CD4-positive, CD25-positive, alpha-beta regulatory T cell (primary cell): ENCODE results near the gene JPT2. TPM values are rescaled to one million over a fixed set of nuclear protein-coding genes. Genes with fewer than 3 reads are reported as not detected.
"Not testable (repeated sequence)": the region's sequence is repeated elsewhere in the genome, so short reads cannot be mapped to it uniquely, and the experiment has no call there.

ENCODE experiments used
- ATAC-seq, 2 donors: fragments of 150-1000 bp; cut with Tn5 transposase; one replicate each; pipeline ENCODE4 v1.10.0; 2021; ENCODE audit warnings: low read depth in 2 of 2, moderate number of reproducible peaks in 2 of 2, moderate library complexity in 1 of 2
- DNase-seq, 3 donors: peaks; one replicate each; pipeline versions ENCODE4 v3.0.0 to v3.0.0-alpha.2; 2012 to 2022; ENCODE audit warnings: mixed read lengths in 1 of 3
- H3K27ac ChIP-seq: one replicate; pipeline ENCODE4 v1.7.0; 2013; ENCODE audit warnings: mild to moderate bottlenecking, low read length; ENCODE audit not compliant: insufficient read depth, poor library complexity, severe bottlenecking
- H3K27me3 ChIP-seq: one replicate; pipeline ENCODE4 v1.7.0; 2013; ENCODE audit warnings: low read length; ENCODE audit not compliant: control insufficient read depth, insufficient read depth
- H3K36me3 ChIP-seq: one replicate; pipeline ENCODE4 v1.7.0; 2013; ENCODE audit warnings: mild to moderate bottlenecking, low read length, moderate library complexity; ENCODE audit not compliant: control insufficient read depth, insufficient read depth
- H3K4me1 ChIP-seq: 2 replicates; pipeline ENCODE4 v1.7.0; 2013; ENCODE audit warnings: mild to moderate bottlenecking, low read length; ENCODE audit not compliant: insufficient read depth, control insufficient read depth, poor library complexity, severe bottlenecking
- H3K4me3 ChIP-seq: one replicate; pipeline ENCODE4 v1.7.0; 2013; ENCODE audit warnings: low read depth, mild to moderate bottlenecking, low read length, moderate library complexity
- H3K9me3 ChIP-seq, 2 experiments: 1 replicate in 1 of 2; 2 replicates in 1 of 2; pipeline ENCODE4 v1.7.0; 2013; ENCODE audit warnings: low read length in 2 of 2, mild to moderate bottlenecking in 1 of 2, moderate library complexity in 1 of 2; ENCODE audit not compliant: control insufficient read depth in 2 of 2
- H3K27ac Mint-ChIP-seq, 3 donors: one replicate each; pipeline ENCODE4 v1.8.0; 2020 to 2022; ENCODE audit warnings: mild to moderate bottlenecking in 3 of 3, mixed read lengths in 3 of 3, moderate library complexity in 2 of 3
- H3K27me3 Mint-ChIP-seq: one replicate; pipeline ENCODE4 v1.8.0; 2022; ENCODE audit warnings: mild to moderate bottlenecking, mixed read lengths
- H3K36me3 Mint-ChIP-seq: one replicate; pipeline ENCODE4 v1.8.0; 2020; ENCODE audit warnings: mixed read lengths
- H3K4me1 Mint-ChIP-seq, 4 donors: one replicate each; pipeline ENCODE4 v1.8.0; 2020 to 2022; ENCODE audit warnings: mixed read lengths in 4 of 4, mild to moderate bottlenecking in 1 of 4
- H3K4me3 Mint-ChIP-seq, 4 donors: one replicate each; pipeline ENCODE4 v1.8.0; 2020 to 2022; ENCODE audit warnings: mild to moderate bottlenecking in 4 of 4, mixed read lengths in 4 of 4, moderate library complexity in 3 of 4
- H3K9me3 Mint-ChIP-seq, 7 donors: one replicate each; pipeline ENCODE4 v1.8.0; 2020 to 2022; ENCODE audit warnings: mixed read lengths in 7 of 7, mild to moderate bottlenecking in 3 of 7, moderate library complexity in 2 of 7
- polyA plus RNA-seq, 4 donors: library from polyadenylated mRNA; unstranded; fragments of 300-500 nt; fragmentation: Illumina TruSeq; gene quantifications; one replicate each; pipeline ENCODE4 v1.2.3, GENCODE V29; 2021
- total RNA-seq: library from RNA; stranded (reverse); gene quantifications from one replicate; pipeline ENCODE4 v1.2.3, GENCODE V29; 2022

JPT2 gene
- total and polyA plus RNA-seq, 5 donors from 2014 or later, result 9.7 to 13.9 (median 10.5) TPM

GRCh38 chr16:1710811-1711507, 32.9 kb downstream of the JPT2 start:
- Mint-ChIP-seq H3K9me3 (no peaks in the 10 kb centered on the region), H3K27ac (no peak overlapping the region), H3K4me1 (peaks cover 9 to 59% (median 22%) of the 10 kb centered on the region in 4 donors), H3K36me3 (no peaks in the 10 kb centered on the region), H3K27me3 (no peaks in the 10 kb centered on the region), H3K4me3 (peak overlapping the region in 2 of 4 donors; percentile 27 to 68)
- H3K27me3 ChIP-seq, result no peaks in the 10 kb centered on the region
- peaks cover 27% of the 10 kb centered on the region for H3K4me1 ChIP-seq
- DNase-seq (no peak), ATAC-seq (no peak)
- H3K27ac ChIP-seq, result no peak overlapping the region
- H3K36me3 ChIP-seq, result no peaks in the 10 kb centered on the region
- no peaks in the 10 kb centered on the region for H3K9me3 ChIP-seq
- no peak overlapping the region for H3K4me3 ChIP-seq

- Mint-ChIP-seq H3K9me3 (no peaks in the 10 kb centered on the region), H3K36me3 (no peaks in the 10 kb centered on the region), H3K4me1 (peaks cover 3 to 52% (median 14%) of the 10 kb centered on the region in 4 donors), H3K27me3 (no peaks in the 10 kb centered on the region), H3K27ac (peak overlapping the region in 1 of 3 donors; percentile 5), H3K4me3 (peak overlapping the region in 1 of 4 donors; percentile 22)
- Histone ChIP-seq H3K27me3 (no peaks in the 10 kb centered on the region), H3K27ac (no peak overlapping the region), H3K36me3 (no peaks in the 10 kb centered on the region), H3K4me3 (no peak overlapping the region), H3K9me3 (no peaks in the 10 kb centered on the region), H3K4me1 (peaks cover 10% of the 10 kb centered on the region)
- DNase-seq (no peak), ATAC-seq (no peak)
Observed at GRCh38 chr16:1712791-1713261, 34.7 kb downstream of the JPT2 start.

GRCh38 chr16:1713331-1713730, 35.3 kb downstream of the JPT2 start:
- ATAC-seq, result no peak
- Histone ChIP-seq H3K36me3 (no peaks in the 10 kb centered on the region), H3K27ac (no peak overlapping the region), H3K4me1 (peaks cover 5% of the 10 kb centered on the region), H3K4me3 (no peak overlapping the region), H3K9me3 (no peaks in the 10 kb centered on the region), H3K27me3 (no peaks in the 10 kb centered on the region)
- Mint-ChIP-seq H3K27ac (no peak overlapping the region), H3K9me3 (no peaks in the 10 kb centered on the region), H3K27me3 (no peaks in the 10 kb centered on the region), H3K4me1 (peaks cover 0 to 48% (median 11%) of the 10 kb centered on the region in 4 donors), H3K4me3 (peak overlapping the region in 1 of 4 donors; percentile 22), H3K36me3 (no peaks in the 10 kb centered on the region)
- DNase-seq, result no peak

- peaks cover 4% of the 10 kb centered on the region for H3K4me1 ChIP-seq
- H3K27ac Mint-ChIP-seq, result no peak overlapping the region
- no peak overlapping the region for H3K4me3 ChIP-seq
- peaks cover 0 to 45% (median 10%) of the 10 kb centered on the region in 4 donors for H3K4me1 Mint-ChIP-seq
- ATAC-seq, result peak in 1 of 2 donors; percentile 24
- no peak overlapping the region for H3K27ac ChIP-seq
- no peak overlapping the region for H3K4me3 Mint-ChIP-seq
- H3K9me3 Mint-ChIP-seq, result no peaks in the 10 kb centered on the region
- no peaks in the 10 kb centered on the region for H3K27me3 Mint-ChIP-seq
- no peaks in the 10 kb centered on the region for H3K9me3 ChIP-seq
- H3K27me3 ChIP-seq, result no peaks in the 10 kb centered on the region
- DNase-seq, result no peak
- no peaks in the 10 kb centered on the region for H3K36me3 ChIP-seq
- no peaks in the 10 kb centered on the region for H3K36me3 Mint-ChIP-seq
Observed at GRCh38 chr16:1713933-1714332, 35.9 kb downstream of the JPT2 start.

- H3K9me3 Mint-ChIP-seq, result no peaks in the 10 kb centered on the region
- no peak overlapping the region for H3K4me3 ChIP-seq
- H3K4me1 Mint-ChIP-seq, result peaks cover 0 to 39% (median 12%) of the 10 kb centered on the region in 4 donors
- H3K36me3 ChIP-seq, result no peaks in the 10 kb centered on the region
- H3K27ac ChIP-seq, result no peak overlapping the region
- no peaks in the 10 kb centered on the region for H3K27me3 Mint-ChIP-seq
- no peaks in the 10 kb centered on the region for H3K9me3 ChIP-seq
- no peak for DNase-seq
- H3K4me3 Mint-ChIP-seq, result peak overlapping the region in 1 of 4 donors; percentile 32
- peaks cover 4% of the 10 kb centered on the region for H3K4me1 ChIP-seq
- no peak overlapping the region for H3K27ac Mint-ChIP-seq
- no peaks in the 10 kb centered on the region for H3K36me3 Mint-ChIP-seq
- no peaks in the 10 kb centered on the region for H3K27me3 ChIP-seq
- no peak for ATAC-seq
Observed at GRCh38 chr16:1715220-1715619, 37.1 kb downstream of the JPT2 start.

- not testable (repeated sequence) for H3K9me3 ChIP-seq, H3K27me3 ChIP-seq, H3K36me3 ChIP-seq, H3K36me3 Mint-ChIP-seq, H3K27ac Mint-ChIP-seq, H3K4me3 ChIP-seq, H3K9me3 Mint-ChIP-seq, H3K27ac ChIP-seq, DNase-seq, H3K4me3 Mint-ChIP-seq, H3K27me3 Mint-ChIP-seq, ATAC-seq
- H3K4me1 Mint-ChIP-seq, result peaks cover 5 to 49% (median 22%) of the 10 kb centered on the region in 4 donors
- peaks cover 15% of the 10 kb centered on the region for H3K4me1 ChIP-seq
Observed at GRCh38 chr16:1718236-1718635, 40.2 kb downstream of the JPT2 start.

GRCh38 chr16:1719559-1720229, 41.6 kb downstream of the JPT2 start:
- H3K36me3 Mint-ChIP-seq, DNase-seq, ATAC-seq, H3K27me3 Mint-ChIP-seq, H3K27me3 ChIP-seq, H3K9me3 ChIP-seq, H3K27ac ChIP-seq, H3K9me3 Mint-ChIP-seq, H3K4me3 ChIP-seq, H3K36me3 ChIP-seq: not testable (repeated sequence)
- peaks cover 12 to 45% (median 27%) of the 10 kb centered on the region in 4 donors for H3K4me1 Mint-ChIP-seq
- peak overlapping the region in 1 of 4 donors; percentile 57 for H3K4me3 Mint-ChIP-seq
- peak overlapping the region in 2 of 3 donors; percentile 9 to 52 for H3K27ac Mint-ChIP-seq
- H3K4me1 ChIP-seq, result peaks cover 19% of the 10 kb centered on the region
